ENCODE results near the gene PDXK. TPM values are rescaled to one million over a fixed set of nuclear protein-coding genes. Genes with fewer than 3 reads are reported as not detected.

Gene PDXK
- total RNA-seq, 1 donor from 2014 or later = 72.0 TPM

GRCh38 chr21:43744725-43745124 is 25.8 kb downstream of the PDXK start:
- H3K27ac Mint-ChIP-seq (ENCODE audit: unreplicated experiment) = peak overlapping the region; percentile 71

GRCh38 chr21:43745772-43746517 is 27.0 kb downstream of the PDXK start:
- TF ChIP-seq CTCF (IDR thresholded peaks at IDR 0.05; ENCODE audit: unreplicated experiment) = no peak
- no peak overlapping the region for H3K4me3 Mint-ChIP-seq (ENCODE audit: unreplicated experiment)
- no peak for DNase-seq (ENCODE audit: low spot score)
- H3K4me1 Mint-ChIP-seq (ENCODE audit: unreplicated experiment) = no peaks in the 10 kb centered on the region
- H3K36me3 Mint-ChIP-seq (ENCODE audit: low read depth, unreplicated experiment) = peaks cover 10% of the 10 kb centered on the region
- H3K9me3 Mint-ChIP-seq (ENCODE audit: unreplicated experiment) = no peaks in the 10 kb centered on the region
- no peaks in the 10 kb centered on the region for H3K27me3 Mint-ChIP-seq (ENCODE audit: unreplicated experiment)
- H3K27ac Mint-ChIP-seq (ENCODE audit: unreplicated experiment) = no peak overlapping the region

More at GRCh38 chr21:43744725-43745124, 25.8 kb downstream of the PDXK start:
- Mint-ChIP-seq H3K36me3 (ENCODE audit: low read depth, unreplicated experiment) (peaks cover 7% of the 10 kb centered on the region), H3K4me1 (ENCODE audit: unreplicated experiment) (no peaks in the 10 kb centered on the region), H3K27me3 (ENCODE audit: unreplicated experiment) (peaks cover 2% of the 10 kb centered on the region), H3K4me3 (ENCODE audit: unreplicated experiment) (peak overlapping the region; percentile 29), H3K9me3 (ENCODE audit: unreplicated experiment) (no peaks in the 10 kb centered on the region)
- DNase-seq (ENCODE audit: low spot score) = no peak
- no peak for TF ChIP-seq CTCF (IDR thresholded peaks at IDR 0.05; ENCODE audit: unreplicated experiment)

- Mint-ChIP-seq H3K27me3 (ENCODE audit: unreplicated experiment) (peaks cover 4% of the 10 kb centered on the region), H3K4me1 (ENCODE audit: unreplicated experiment) (no peaks in the 10 kb centered on the region), H3K36me3 (ENCODE audit: low read depth, unreplicated experiment) (peaks cover 18% of the 10 kb centered on the region), H3K9me3 (ENCODE audit: unreplicated experiment) (no peaks in the 10 kb centered on the region), H3K4me3 (ENCODE audit: unreplicated experiment) (no peak overlapping the region), H3K27ac (ENCODE audit: unreplicated experiment) (no peak overlapping the region)
- TF ChIP-seq CTCF (IDR thresholded peaks at IDR 0.05; ENCODE audit: unreplicated experiment) = no peak
- DNase-seq (ENCODE audit: low spot score) = no peak
These were observed 29.7 kb downstream of the PDXK start for GRCh38 chr21:43748622-43749021.

- H3K27me3 Mint-ChIP-seq (ENCODE audit: unreplicated experiment) = peaks cover 4% of the 10 kb centered on the region
- H3K9me3 Mint-ChIP-seq (ENCODE audit: unreplicated experiment) = no peaks in the 10 kb centered on the region
- DNase-seq (ENCODE audit: low spot score) = no peak
- no peak overlapping the region for H3K4me3 Mint-ChIP-seq (ENCODE audit: unreplicated experiment)
- H3K27ac Mint-ChIP-seq (ENCODE audit: unreplicated experiment) = no peak overlapping the region
- peaks cover 24% of the 10 kb centered on the region for H3K36me3 Mint-ChIP-seq (ENCODE audit: low read depth, unreplicated experiment)
- TF ChIP-seq CTCF (IDR thresholded peaks at IDR 0.05; ENCODE audit: unreplicated experiment) = no peak
- no peaks in the 10 kb centered on the region for H3K4me1 Mint-ChIP-seq (ENCODE audit: unreplicated experiment)
These were observed 30.8 kb downstream of the PDXK start for GRCh38 chr21:43749651-43750262.

All from endothelial cell (in vitro differentiated cells).